ENCODE results near the gene JMJD8. TPM values are rescaled to one million over a fixed set of nuclear protein-coding genes. Genes with fewer than 3 reads are reported as not detected.

JMJD8 gene
- polyA plus RNA-seq, 3 donors: 28.7 to 45.3 (median 33.5) TPM

- H3K27me3 Mint-ChIP-seq (ENCODE audit: low read depth in 3 of 3): peaks cover 40 to 57% (median 43%) of the 10 kb centered on the region in 3 donors
- peaks cover 0 to 3% (median 0%) of the 10 kb centered on the region in 7 donors for H3K9me3 Mint-ChIP-seq
- H2AFZ ChIP-seq (ENCODE audit: insufficient read depth, low read depth, low read length, poor library complexity, severe bottlenecking): no peak overlapping the region
- H3K27ac ChIP-seq (ENCODE audit: low read depth in 1 of 2, low read length in 2 of 2): no peak overlapping the region
- no peak for DNase-seq
- H3K4me3 ChIP-seq (replicated peaks in 1 of 3; ENCODE audit: low read depth in 2 of 3, low read length in 3 of 3): no peak overlapping the region
- H3K27me3 ChIP-seq (ENCODE audit: control insufficient read depth in 2 of 2, insufficient read depth in 2 of 2, low read length in 2 of 2): peaks cover 11 to 53% of the 10 kb centered on the region in 2 donors
- peaks cover 5 to 7% of the 10 kb centered on the region in 2 donors for H3K36me3 Mint-ChIP-seq
- H3K79me2 ChIP-seq (ENCODE audit: insufficient read depth, low read length): no peaks in the 10 kb centered on the region
- H3K4me1 Mint-ChIP-seq: peaks cover 19% of the 10 kb centered on the region
- intact Hi-C loops (cut with micrococcal nuclease): no loop called here
- TF ChIP-seq, protein P1, sequence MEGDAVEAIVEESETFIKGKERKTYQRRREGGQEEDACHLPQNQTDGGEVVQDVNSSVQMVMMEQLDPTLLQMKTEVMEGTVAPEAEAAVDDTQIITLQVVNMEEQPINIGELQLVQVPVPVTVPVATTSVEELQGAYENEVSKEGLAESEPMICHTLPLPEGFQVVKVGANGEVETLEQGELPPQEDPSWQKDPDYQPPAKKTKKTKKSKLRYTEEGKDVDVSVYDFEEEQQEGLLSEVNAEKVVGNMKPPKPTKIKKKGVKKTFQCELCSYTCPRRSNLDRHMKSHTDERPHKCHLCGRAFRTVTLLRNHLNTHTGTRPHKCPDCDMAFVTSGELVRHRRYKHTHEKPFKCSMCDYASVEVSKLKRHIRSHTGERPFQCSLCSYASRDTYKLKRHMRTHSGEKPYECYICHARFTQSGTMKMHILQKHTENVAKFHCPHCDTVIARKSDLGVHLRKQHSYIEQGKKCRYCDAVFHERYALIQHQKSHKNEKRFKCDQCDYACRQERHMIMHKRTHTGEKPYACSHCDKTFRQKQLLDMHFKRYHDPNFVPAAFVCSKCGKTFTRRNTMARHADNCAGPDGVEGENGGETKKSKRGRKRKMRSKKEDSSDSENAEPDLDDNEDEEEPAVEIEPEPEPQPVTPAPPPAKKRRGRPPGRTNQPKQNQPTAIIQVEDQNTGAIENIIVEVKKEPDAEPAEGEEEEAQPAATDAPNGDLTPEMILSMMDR (IDR thresholded peaks at IDR 0.05): no peak
- peaks cover 32 to 48% of the 10 kb centered on the region in 2 donors for H3K4me1 ChIP-seq (ENCODE audit: control insufficient read depth in 1 of 2, insufficient read depth in 2 of 2, low read length in 2 of 2)
- peaks cover 20% of the 10 kb centered on the region for H4K20me1 ChIP-seq (ENCODE audit: insufficient read depth, low read length)
- H3K36me3 ChIP-seq (replicated peaks in 1 of 2; ENCODE audit: control insufficient read depth in 1 of 2, insufficient read depth in 2 of 2, low read length in 2 of 2): no peaks in the 10 kb centered on the region
- WGBS (ENCODE audit: insufficient coverage): 95% methylated on average over 5 of the region's 6 CpGs
- H3K27ac Mint-ChIP-seq: no peak overlapping the region
- no peak overlapping the region for H3K9ac ChIP-seq (ENCODE audit: insufficient read depth, low read length, poor library complexity, severe bottlenecking)
- peak overlapping the region in 1 of 2 donors; percentile 87 for H3K4me3 Mint-ChIP-seq
- peaks cover 4 to 9% of the 10 kb centered on the region in 2 donors for H3K9me3 ChIP-seq (replicated peaks in 1 of 2; ENCODE audit: control insufficient read depth in 1 of 2, insufficient read depth in 1 of 2, low read length in 2 of 2)
- no peak overlapping the region for H3K4me2 ChIP-seq (replicated peaks; ENCODE audit: extremely low read depth, low read length, poor library complexity, severe bottlenecking)
Observed at GRCh38 chr16:718922-719321, 34.8 kb upstream of the JMJD8 start.

- H3K4me1 ChIP-seq (ENCODE audit: control insufficient read depth in 1 of 2, insufficient read depth in 2 of 2, low read length in 2 of 2): peaks cover 32 to 48% of the 10 kb centered on the region in 2 donors
- H3K4me3 Mint-ChIP-seq: peak overlapping the region in 1 of 2 donors; percentile 20
Observed at GRCh38 chr16:718389-718788, 34.3 kb upstream of the JMJD8 start.

More at GRCh38 chr16:718389-718788, 34.3 kb upstream of the JMJD8 start:
- Mint-ChIP-seq H3K36me3 (peaks cover 5 to 7% of the 10 kb centered on the region in 2 donors), H3K9me3 (peaks cover 0 to 4% (median 0%) of the 10 kb centered on the region in 7 donors), H3K4me1 (peaks cover 19% of the 10 kb centered on the region), H3K27ac (no peak overlapping the region), H3K27me3 (ENCODE audit: low read depth in 3 of 3) (peaks cover 45 to 62% (median 46%) of the 10 kb centered on the region in 3 donors)
- TF ChIP-seq, protein P1 (IDR thresholded peaks at IDR 0.05): no peak
- no peaks in the 10 kb centered on the region for H3K36me3 ChIP-seq (replicated peaks in 1 of 2; ENCODE audit: control insufficient read depth in 1 of 2, insufficient read depth in 2 of 2, low read length in 2 of 2)
- no peak overlapping the region for H3K27ac ChIP-seq (ENCODE audit: low read depth in 1 of 2, low read length in 2 of 2)
- DNase-seq: no peak
- no peaks in the 10 kb centered on the region for H3K79me2 ChIP-seq (ENCODE audit: insufficient read depth, low read length)
- intact Hi-C loops (cut with micrococcal nuclease): no loop called here
- no peak overlapping the region for H3K4me3 ChIP-seq (replicated peaks in 1 of 3; ENCODE audit: low read depth in 2 of 3, low read length in 3 of 3)
- H4K20me1 ChIP-seq (ENCODE audit: insufficient read depth, low read length): peaks cover 18% of the 10 kb centered on the region
- H3K27me3 ChIP-seq (ENCODE audit: control insufficient read depth in 2 of 2, insufficient read depth in 2 of 2, low read length in 2 of 2): peaks cover 11 to 58% of the 10 kb centered on the region in 2 donors
- no peak overlapping the region for H3K9ac ChIP-seq (ENCODE audit: insufficient read depth, low read length, poor library complexity, severe bottlenecking)
- H3K4me2 ChIP-seq (replicated peaks; ENCODE audit: extremely low read depth, low read length, poor library complexity, severe bottlenecking): no peak overlapping the region
- WGBS (ENCODE audit: insufficient coverage): 97% methylated on average over 4 of the region's 9 CpGs
- no peak overlapping the region for H2AFZ ChIP-seq (ENCODE audit: insufficient read depth, low read depth, low read length, poor library complexity, severe bottlenecking)
- peaks cover 4 to 9% of the 10 kb centered on the region in 2 donors for H3K9me3 ChIP-seq (replicated peaks in 1 of 2; ENCODE audit: control insufficient read depth in 1 of 2, insufficient read depth in 1 of 2, low read length in 2 of 2)
